HTERT RPE-1 (cell line): ENCODE results near the gene CCDC171.

Experiments
- in situ Hi-C: fragments of 300-500 bp; cut with MboI; formaldehyde crosslinking; loops from 4 replicates; pipeline ENCODE4 v1.14.3; 2020; ENCODE audit warnings: low sequenced_read_pairs

Gene CCDC171

DNA sequence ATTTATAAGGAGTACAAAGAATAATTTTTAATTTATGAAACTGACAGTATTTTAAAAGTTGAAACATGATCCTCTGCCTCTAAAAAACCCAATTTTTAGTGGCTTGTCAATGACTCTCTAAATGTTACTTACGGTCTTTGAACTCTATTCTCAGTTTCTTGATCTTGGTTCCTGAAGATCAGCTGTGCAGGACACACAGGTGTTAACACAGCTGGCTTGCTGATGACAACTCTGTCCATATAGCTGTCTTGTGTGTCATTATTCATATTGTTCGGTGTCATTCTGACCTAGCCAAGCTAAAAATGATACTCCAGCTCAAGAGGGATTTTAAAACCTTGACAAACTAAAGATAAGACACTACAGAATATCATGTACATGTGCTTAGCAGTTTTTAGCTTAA is 314.5 kb downstream of the CCDC171 start:
- in situ Hi-C loops: no loop called here

DNA sequence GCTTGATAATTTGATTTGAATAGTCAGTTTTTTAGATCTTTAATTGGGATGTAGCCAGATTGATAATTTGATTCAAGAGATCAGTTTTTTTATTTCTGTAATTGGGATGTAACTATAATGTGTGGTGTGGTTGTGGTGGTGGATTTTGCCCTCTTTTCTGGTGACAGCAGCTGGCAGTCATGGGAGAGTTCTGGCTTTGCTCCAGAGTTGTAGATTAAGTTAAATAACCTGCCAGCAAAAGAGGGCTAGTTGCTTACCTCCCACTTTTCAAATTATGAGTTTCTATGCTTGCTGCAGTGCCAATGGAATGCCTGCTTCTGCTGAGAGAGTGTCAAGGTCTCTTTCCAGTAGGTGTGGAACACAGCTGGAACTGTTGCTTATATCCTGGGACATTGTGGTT is 315.1 kb downstream of the CCDC171 start:
- in situ Hi-C loops: no loop called here

- in situ Hi-C loops: no loop called here
Observed at GRCh38 chr9:15873573-15874177, 320.8 kb downstream of the CCDC171 start.

DNA sequence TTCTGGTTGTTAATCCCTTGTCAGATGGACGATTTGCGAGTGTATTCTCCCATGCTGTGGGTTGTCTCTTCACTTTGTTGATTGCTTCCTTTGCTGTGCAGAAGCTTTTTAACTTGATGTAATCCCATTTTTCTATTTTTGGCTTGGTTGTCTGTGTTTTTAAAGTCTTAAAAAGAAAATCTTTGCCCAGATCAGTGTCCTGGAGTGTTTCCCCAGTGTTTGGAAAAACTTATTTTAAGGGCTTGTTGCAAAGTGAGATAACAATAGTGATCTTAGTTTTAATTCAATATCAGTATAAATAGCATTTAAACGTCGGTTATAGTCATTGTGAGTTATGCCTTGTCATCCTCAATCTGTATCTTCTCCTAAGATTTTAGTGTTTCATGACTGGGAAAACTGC is 329.5 kb downstream of the CCDC171 start:
- in situ Hi-C loops: no loop called here

GRCh38 chr9:15882883-15883282 is 330.0 kb downstream of the CCDC171 start:
- in situ Hi-C loops: no loop called here

- in situ Hi-C loops: no loop called here
Observed at GRCh38 chr9:15885464-15885863, 332.6 kb downstream of the CCDC171 start.

DNA sequence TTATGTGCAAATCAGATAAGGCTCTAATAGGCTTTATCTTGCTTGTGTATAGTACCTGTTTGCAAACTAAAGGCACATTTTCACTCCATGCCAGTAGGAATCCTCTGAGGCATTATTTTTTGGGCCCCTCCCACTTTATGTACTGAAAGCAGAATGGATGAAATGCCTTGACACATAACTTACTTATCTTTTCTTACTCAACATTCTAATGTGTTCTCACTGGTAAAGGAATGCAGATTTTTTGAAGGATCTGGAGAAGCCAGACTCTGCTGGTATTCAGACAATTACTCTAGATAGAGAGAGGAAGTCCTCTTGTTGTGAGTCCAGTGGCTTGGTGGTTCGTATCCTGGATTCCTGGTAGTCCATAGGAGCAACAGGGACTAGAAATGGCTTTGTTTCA is 336.7 kb downstream of the CCDC171 start:
- in situ Hi-C loops: no loop called here

DNA sequence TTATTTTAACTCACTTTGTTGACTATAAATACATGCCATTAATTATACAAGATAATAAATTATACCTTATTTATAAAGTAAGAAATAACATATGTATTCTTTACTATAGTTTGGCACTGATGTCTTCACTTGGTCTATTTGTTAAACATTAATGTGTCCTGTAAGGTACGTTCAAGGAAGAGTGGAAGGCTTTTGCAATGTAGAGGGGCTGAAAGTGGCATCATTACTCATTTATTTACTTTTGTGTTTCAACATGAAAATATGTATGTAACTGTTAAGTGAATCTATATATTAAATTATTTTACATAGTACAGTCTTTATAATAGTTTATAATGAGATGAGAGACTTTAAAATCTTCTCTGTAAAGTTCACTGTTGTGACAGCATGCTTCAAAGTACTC is 348.7 kb downstream of the CCDC171 start:
- in situ Hi-C loops: no loop called here

DNA sequence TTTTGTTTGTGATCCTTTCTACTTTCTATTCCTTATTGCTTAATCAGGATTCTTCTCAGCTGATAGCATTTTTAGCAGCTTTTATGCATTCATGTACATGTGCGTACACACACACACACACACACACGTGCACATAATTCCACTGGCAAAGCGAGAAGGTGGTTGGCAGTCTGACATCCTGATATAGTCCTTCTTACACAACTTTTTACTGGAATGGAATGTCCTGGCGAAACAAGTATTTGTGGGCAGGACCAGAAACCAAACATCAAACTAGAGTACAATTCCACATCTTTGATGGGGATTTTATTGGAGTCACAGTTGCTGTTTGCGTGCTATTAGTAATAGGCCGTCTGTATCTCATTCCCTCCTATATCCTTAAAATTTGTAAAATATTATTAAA is 356.5 kb downstream of the CCDC171 start:
- in situ Hi-C loops: no loop called here

GRCh38 chr9:15915711-15916110 is 362.9 kb downstream of the CCDC171 start:
- in situ Hi-C loops: no loop called here

DNA sequence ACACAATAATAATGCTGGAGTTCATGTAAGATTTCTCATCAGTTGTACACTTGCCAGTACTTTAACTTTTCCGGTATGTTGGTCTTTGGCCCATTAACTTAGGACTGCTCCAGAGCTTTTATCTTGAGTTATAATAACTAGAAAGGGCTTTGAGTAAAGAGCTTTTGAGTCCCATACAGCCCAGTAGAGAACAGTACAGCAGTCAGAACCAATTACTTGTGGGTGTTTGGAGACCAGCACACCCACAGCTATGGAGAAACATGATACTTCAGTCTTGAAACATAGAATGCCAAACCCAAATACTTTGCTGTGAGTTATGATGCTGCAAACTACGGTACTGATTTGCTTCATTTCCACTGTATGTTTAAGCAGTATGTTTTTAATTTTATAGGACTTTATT is 374.3 kb downstream of the CCDC171 start:
- in situ Hi-C loops: no loop called here

GRCh38 chr9:15935661-15936305 is 382.9 kb downstream of the CCDC171 start:
- in situ Hi-C loops: no loop called here

- in situ Hi-C loops: no loop called here
Observed at GRCh38 chr9:15936306-15936921, 383.6 kb downstream of the CCDC171 start.

- in situ Hi-C loops: no loop called here
Observed at GRCh38 chr9:15942831-15943424, 390.1 kb downstream of the CCDC171 start.

DNA sequence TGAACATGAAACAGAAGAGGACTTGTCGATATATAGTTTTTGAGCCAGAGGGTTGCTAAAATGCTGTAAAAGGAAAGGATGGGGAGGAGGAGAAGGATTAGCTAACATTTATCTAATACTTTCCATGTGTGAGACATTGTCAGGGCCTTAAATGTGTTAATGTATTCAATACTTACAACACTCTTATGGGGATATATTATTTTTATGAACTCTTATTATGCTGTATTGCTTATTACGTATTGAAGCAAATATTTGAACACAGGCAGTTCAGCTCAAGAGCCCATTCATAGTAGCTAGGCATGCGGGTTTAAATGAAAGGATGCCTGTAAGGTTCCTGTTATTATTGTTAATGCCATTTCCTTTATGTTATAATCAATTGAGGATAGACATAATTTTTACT is 391.5 kb downstream of the CCDC171 start:
- in situ Hi-C loops: no loop called here

GRCh38 chr9:15959663-15960062 is 406.8 kb downstream of the CCDC171 start:
- in situ Hi-C loops: no loop called here

- in situ Hi-C loops: no loop called here
Observed at GRCh38 chr9:15961217-15961616, 408.4 kb downstream of the CCDC171 start.

DNA sequence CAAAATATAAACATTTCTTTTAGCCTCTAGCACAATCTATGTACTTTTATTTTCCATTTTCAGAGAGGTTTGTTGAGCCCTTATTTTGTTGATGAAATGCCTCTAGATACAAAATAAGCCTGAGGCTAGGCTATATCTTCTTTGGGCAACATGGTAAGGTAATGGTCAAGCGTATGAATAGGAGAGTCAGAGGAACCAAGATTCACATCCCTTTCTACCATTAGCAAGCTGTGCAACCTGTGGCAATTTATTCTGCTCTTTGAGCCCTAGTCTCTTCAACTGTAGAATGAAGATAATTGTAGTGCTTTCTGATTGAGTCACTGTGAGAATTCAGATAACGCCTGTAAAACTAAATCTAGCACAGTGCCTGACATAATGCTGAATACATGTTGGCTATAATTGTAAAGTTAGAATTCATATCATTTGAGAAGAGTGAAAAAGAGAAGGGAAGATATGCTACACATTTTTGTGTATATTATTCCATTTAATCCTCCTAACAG is 412.5 kb downstream of the CCDC171 start:
- in situ Hi-C loops: no loop called here

DNA sequence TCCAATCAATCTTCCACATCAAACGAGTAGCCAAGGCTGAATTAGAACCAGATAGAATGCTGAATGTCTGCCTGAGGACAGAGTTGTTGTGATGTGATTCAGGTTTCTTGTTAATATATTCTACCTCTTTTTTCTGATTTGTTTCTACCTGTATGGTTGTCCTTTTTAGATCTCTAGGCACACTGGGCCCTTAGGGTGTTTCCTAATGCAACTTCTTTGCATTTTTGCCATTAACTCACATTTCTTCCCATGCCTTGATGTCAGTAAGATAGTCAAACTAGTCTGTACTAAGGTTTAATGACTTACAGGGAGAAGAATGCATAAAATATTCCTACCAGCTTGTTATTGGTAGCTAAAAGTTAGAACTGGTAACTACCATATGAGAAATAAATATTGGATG is 413.6 kb downstream of the CCDC171 start:
- in situ Hi-C loops: no loop called here

GRCh38 chr9:15967068-15967467 is 414.2 kb downstream of the CCDC171 start:
- in situ Hi-C loops: no loop called here

- in situ Hi-C loops: no loop called here
Observed at GRCh38 chr9:15972760-15973159, 419.9 kb downstream of the CCDC171 start.
